ENCODE measurements around the gene MYO9A.

GRCh38 chr15:71951134-71951533 lies 166.8 kb downstream of the MYO9A start:
- no peak for TF ChIP-seq RCOR1 (conservative IDR thresholded peaks at IDR 0.05; ENCODE audit: low read depth, low read length)
- no peak for TF ChIP-seq RFX5 (IDR thresholded peaks at IDR 0.05; ENCODE audit: low read depth, low read length)
- no peak for TF ChIP-seq CBX3 (IDR thresholded peaks at IDR 0.05; ENCODE audit: borderline replicate concordance, low read depth)
- no peak for TF ChIP-seq SMC3 (IDR thresholded peaks at IDR 0.05; ENCODE audit: borderline replicate concordance, low read length)
- TF ChIP-seq ATF7 (IDR thresholded peaks at IDR 0.05; ENCODE audit: low read depth): no peak
- TF ChIP-seq HCFC1 (IDR thresholded peaks at IDR 0.05; ENCODE audit: low read length): no peak
- no peak for TF ChIP-seq CBFB (IDR thresholded peaks at IDR 0.05; ENCODE audit: low read depth)

Measured in GM12878 (cell line).